H1 (cell line): ENCODE data around the gene FGF14. TPM values are rescaled to one million over a fixed set of nuclear protein-coding genes. Genes with fewer than 3 reads are reported as not detected.
A peak's percentile ranks its signal among the peaks of the same experiment; 100 is the strongest.

Experiments used
- CTCF ChIA-PET: fragments of 300-600 bp; sonication (Branson Sonifier 250); formaldehyde crosslinking; loops from one replicate; lab custom pipeline; 2021; ENCODE audit not compliant: partially characterized antibody; lab: Charles Lee
- POLR2A ChIA-PET: fragments of 300-600 bp; sonication (Branson Sonifier 250); formaldehyde crosslinking; loops from one replicate; lab custom pipeline; 2021; ENCODE audit warnings: inconsistent platforms; ENCODE audit not compliant: partially characterized antibody; lab: Charles Lee
- DNase-seq, 2 experiments: peaks; one replicate each; pipeline versions ENCODE4 v3.0.0 to v3.0.0-alpha.2; 2010 to 2022; ENCODE audit warnings: low spot score in 2 of 2, low read depth in 1 of 2, mixed read lengths in 1 of 2
- FAIRE-seq: peaks from 2 replicates; lab custom pipeline; 2011; peaks lifted over from hg19 to GRCh38; lab: Jason Lieb, UNC
- H2AFZ ChIP-seq: 2 replicates; pipeline ENCODE4 v1.8.1; 2012; ENCODE audit warnings: low read length, inconsistent platforms
- H2AK5ac ChIP-seq: 2 replicates; pipeline ENCODE4 v1.6.1; 2013; ENCODE audit warnings: low read depth, low read length
- H2BK120ac ChIP-seq: replicated peaks from 2 replicates; pipeline ENCODE3; 2013; ENCODE audit warnings: low read depth, low read length, inconsistent platforms
- H2BK12ac ChIP-seq: 2 replicates; pipeline ENCODE4 v1.6.1; 2013; ENCODE audit warnings: low read depth, low read length
- H2BK15ac ChIP-seq: 2 replicates; pipeline ENCODE4 v1.6.1; 2013; ENCODE audit warnings: low read length
- H2BK20ac ChIP-seq: 2 replicates; pipeline ENCODE4 v1.6.1; 2013; ENCODE audit warnings: low read length
- H2BK5ac ChIP-seq: 2 replicates; pipeline ENCODE4 v1.6.1; 2013; ENCODE audit warnings: low read depth, low read length
- H3K14ac ChIP-seq: 2 replicates; pipeline ENCODE4 v1.6.1; 2013; ENCODE audit warnings: inconsistent platforms; ENCODE audit not compliant: insufficient read length
- H3K18ac ChIP-seq: 2 replicates; pipeline ENCODE4 v1.6.1; 2013; ENCODE audit warnings: low read length; ENCODE audit errors: extremely low read depth
- H3K23ac ChIP-seq: 2 replicates; pipeline ENCODE4 v1.6.1; 2013; ENCODE audit warnings: inconsistent platforms; ENCODE audit not compliant: insufficient read length
- H3K23me2 ChIP-seq: 2 replicates; pipeline ENCODE4 v1.6.1; 2013; ENCODE audit warnings: low read depth, low read length
- H3K27ac ChIP-seq: 2 replicates; pipeline ENCODE4 v1.6.1; 2011; ENCODE audit warnings: low read depth, low read length, inconsistent platforms
- H3K27me3 ChIP-seq, 4 experiments: replicated peaks in 1 of 4; 1 replicate in 1 of 4; 2 replicates in 3 of 4; pipeline versions ENCODE4 v1.6.1 to v1.8.1; 2011 to 2013; ENCODE audit warnings: low read length in 3 of 4, mild to moderate bottlenecking in 3 of 4, inconsistent platforms in 2 of 4, mixed read lengths in 2 of 4, moderate library complexity in 1 of 4; ENCODE audit not compliant: control insufficient read depth in 3 of 4, insufficient read depth in 3 of 4; ENCODE audit errors: extremely low read depth in 1 of 4
- H3K36me3 ChIP-seq, 4 experiments: 2 replicates each; pipeline versions ENCODE4 v1.6.1 to v1.8.1; 2011 to 2013; ENCODE audit warnings: mild to moderate bottlenecking in 4 of 4, low read length in 3 of 4, moderate library complexity in 2 of 4, control low read depth in 1 of 4, inconsistent platforms in 1 of 4; ENCODE audit not compliant: insufficient read depth in 4 of 4, control insufficient read depth in 2 of 4
- H3K4ac ChIP-seq: replicated peaks from 2 replicates; pipeline ENCODE3; 2013; ENCODE audit warnings: low read length, low read depth, mixed read lengths, inconsistent platforms; ENCODE audit not compliant: insufficient read length
- H3K4me1 ChIP-seq, 4 experiments: replicated peaks in 1 of 4; 1 replicate in 1 of 4; 2 replicates in 3 of 4; pipeline versions ENCODE4 v1.6.1 to v1.8.1; 2011 to 2013; ENCODE audit warnings: low read length in 3 of 4, inconsistent platforms in 2 of 4, mixed read lengths in 1 of 4; ENCODE audit not compliant: insufficient read depth in 4 of 4, control insufficient read depth in 3 of 4
- H3K4me2 ChIP-seq, 2 experiments: 2 replicates each; pipeline versions ENCODE4 v1.6.1 to v1.8.1; 2011 to 2013; ENCODE audit warnings: low read depth in 2 of 2, low read length in 2 of 2, control low read depth in 1 of 2, inconsistent platforms in 1 of 2, mild to moderate bottlenecking in 1 of 2; ENCODE audit not compliant: insufficient read depth in 1 of 2
- H3K4me3 ChIP-seq, 4 experiments: fragments of 200-600, 300-600 bp in 1 of 4; sonication (generic), shearing (Covaris generic), sonication (Bioruptor Twin) in 1 of 4; 2 replicates each; pipeline versions ENCODE4 v1.5.1 to v1.8.1; 2011 to 2016; ENCODE audit warnings: low read length in 4 of 4, low read depth in 3 of 4, control low read depth in 2 of 4, inconsistent platforms in 2 of 4, mild to moderate bottlenecking in 2 of 4, mixed read lengths in 1 of 4, moderate library complexity in 1 of 4; ENCODE audit not compliant: insufficient read depth in 2 of 4; ENCODE audit errors: extremely low read depth in 1 of 4
- H3K56ac ChIP-seq: replicated peaks from 2 replicates; pipeline ENCODE3; 2013; ENCODE audit warnings: low read depth, mild to moderate bottlenecking, mixed read lengths, low read length, inconsistent platforms; ENCODE audit not compliant: insufficient read length
- H3K79me1 ChIP-seq: 2 replicates; pipeline ENCODE4 v1.6.1; 2013; ENCODE audit warnings: low read depth, low read length, control low read depth
- H3K79me2 ChIP-seq, 2 experiments: 2 replicates each; pipeline versions ENCODE4 v1.6.1 to v1.8.1; 2012 to 2013; ENCODE audit warnings: low read length in 2 of 2, mild to moderate bottlenecking in 2 of 2, inconsistent platforms in 1 of 2; ENCODE audit not compliant: insufficient read depth in 2 of 2, control insufficient read depth in 1 of 2
- H3K9ac ChIP-seq, 4 experiments: replicated peaks in 1 of 4; 1 replicate in 1 of 4; 2 replicates in 3 of 4; pipeline versions ENCODE4 v1.6.1 to v1.8.1; 2011 to 2013; ENCODE audit warnings: low read depth in 3 of 4, low read length in 3 of 4, control low read depth in 2 of 4, mild to moderate bottlenecking in 2 of 4, moderate library complexity in 2 of 4, inconsistent platforms in 1 of 4; ENCODE audit errors: extremely low read depth in 1 of 4
- H3K9me3 ChIP-seq, 2 experiments: 2 replicates each; pipeline versions ENCODE4 v1.6.1 to v1.8.1; 2012 to 2013; ENCODE audit warnings: mild to moderate bottlenecking in 2 of 2, moderate library complexity in 2 of 2, control low read depth in 1 of 2, inconsistent platforms in 1 of 2, low read depth in 1 of 2, low read length in 1 of 2, mixed read lengths in 1 of 2; ENCODE audit not compliant: insufficient read depth in 2 of 2
- H4K20me1 ChIP-seq, 2 experiments: replicated peaks in 1 of 2; 2 replicates each; pipeline versions ENCODE3 to v1.8.1; 2011 to 2013; ENCODE audit warnings: inconsistent platforms in 2 of 2, low read length in 2 of 2, mild to moderate bottlenecking in 1 of 2; ENCODE audit not compliant: insufficient read depth in 2 of 2, control insufficient read depth in 1 of 2
- H4K5ac ChIP-seq: 2 replicates; pipeline ENCODE4 v1.6.1; 2013; ENCODE audit warnings: low read length, low read depth, mixed read lengths, inconsistent platforms; ENCODE audit not compliant: insufficient read length
- H4K8ac ChIP-seq: 2 replicates; pipeline ENCODE4 v1.8.0; 2013; ENCODE audit warnings: mild to moderate bottlenecking, moderate library complexity, low read length, inconsistent platforms; ENCODE audit not compliant: insufficient read depth; ENCODE audit errors: extremely low read depth
- H4K91ac ChIP-seq: replicated peaks from 2 replicates; pipeline ENCODE3; 2013; ENCODE audit warnings: low read length, mixed read lengths, inconsistent platforms; ENCODE audit not compliant: insufficient read length
- ASH2L ChIP-seq: fragments of 200-600, 300-600 bp; sonication (generic); IDR thresholded peaks from one replicate; pipeline ENCODE4 v1.7.1; 2017; ENCODE audit warnings: low read length
- CTCF ChIP-seq, 3 experiments: IDR thresholded peaks; 1 replicate in 2 of 3; 2 replicates in 1 of 3; pipeline versions ENCODE4 v1.5.1 to v1.6.1; 2011; ENCODE audit warnings: low read length in 3 of 3, mild to moderate bottlenecking in 3 of 3, inconsistent platforms in 2 of 3, low read depth in 1 of 3, moderate library complexity in 1 of 3; ENCODE audit not compliant: insufficient read depth in 1 of 3; ENCODE audit errors: control extremely low read depth in 1 of 3
- HDAC6 ChIP-seq: IDR thresholded peaks from one replicate; pipeline ENCODE4 v1.7.1; 2012; ENCODE audit warnings: low read depth, mild to moderate bottlenecking, inconsistent platforms, low read length, moderate library complexity
- JUN ChIP-seq: IDR thresholded peaks from 2 replicates; pipeline ENCODE4 v1.6.1; 2011; ENCODE audit warnings: low read depth, mild to moderate bottlenecking, improper control_type of control experiment, low read length
- KDM1A ChIP-seq: fragments of 200-600, 300-600 bp; sonication (generic); IDR thresholded peaks from 2 replicates; pipeline ENCODE4 v1.7.1; 2016; ENCODE audit warnings: mild to moderate bottlenecking, low read length, borderline replicate concordance
- NANOG ChIP-seq: IDR thresholded peaks from 2 replicates; pipeline ENCODE4 v1.6.1; 2011; ENCODE audit warnings: low read length, low read depth, mild to moderate bottlenecking, inconsistent platforms; ENCODE audit not compliant: insufficient read depth, poor library complexity, severe bottlenecking
- POU5F1 ChIP-seq: IDR thresholded peaks from 2 replicates; pipeline ENCODE4 v1.6.1; 2011; ENCODE audit warnings: low read depth, mild to moderate bottlenecking, low read length, moderate library complexity
- RAD21 ChIP-seq, 2 experiments: IDR thresholded peaks in 1 of 2; conservative IDR thresholded peaks in 1 of 2; 2 replicates each; pipeline ENCODE4 v1.6.1; 2011; ENCODE audit warnings: low read depth in 2 of 2, low read length in 2 of 2, improper control_type of control experiment in 1 of 2, inconsistent platforms in 1 of 2, mild to moderate bottlenecking in 1 of 2, moderate library complexity in 1 of 2
- SRF ChIP-seq: IDR thresholded peaks from 2 replicates; pipeline ENCODE4 v1.6.1; 2011; ENCODE audit warnings: mild to moderate bottlenecking, low read depth, low read length, moderate library complexity
- SUZ12 ChIP-seq: fragments of 200-600 bp; sonication (generic); IDR thresholded peaks from 2 replicates; pipeline ENCODE4 v1.6.1; 2012; ENCODE audit warnings: mild to moderate bottlenecking, inconsistent platforms, low read length, moderate library complexity, mixed read lengths
- ZNF274 ChIP-seq: IDR thresholded peaks from 2 replicates; pipeline ENCODE4 v1.7.0; 2012; ENCODE audit warnings: low read length, borderline replicate concordance; ENCODE audit errors: extremely low read depth
- WGBS, 2 experiments: shearing (Covaris generic) in 1 of 2; methylation state at CpG; one replicate each; pipeline versions ENCODE4 v1.1.6 to v1.1.7; 2013 to 2015; ENCODE audit warnings: low lambda C conversion rate in 2 of 2, mixed read lengths in 2 of 2, inconsistent platforms in 1 of 2, low coverage in 1 of 2, missing lambda C conversion rate in 1 of 2; ENCODE audit not compliant: insufficient replicate concordance in 2 of 2, insufficient coverage in 1 of 2, insufficient read length in 1 of 2; ENCODE audit errors: extremely low coverage in 1 of 2, missing lambda C conversion rate in 1 of 2; 5-methylcytosine and 5-hydroxymethylcytosine counted together
- polyA plus RNA-seq, 7 experiments: library from polyadenylated mRNA; depleted of rRNA in 3 of 7; stranded (reverse) in 5 of 7; unstranded in 2 of 7; fragments of >200 nt in 5 of 7; fragments of 200-250 nt in 2 of 7; gene quantifications; 1 replicate in 5 of 7; 2 replicates in 1 of 7; 4 replicates in 1 of 7; pipeline versions ENCODE4 v1.2.1 to v1.2.3, GENCODE V29; 2011 to 2013; ENCODE audit warnings: missing spikeins in 2 of 7, mixed read lengths in 2 of 7
- total RNA-seq: library from RNA; stranded (reverse); fragmentation: NEBNext Ultra II Directional; extraction: Animal tissue kit (Norgen Biotek cat#: 25700); gene quantifications from 2 replicates; pipeline ENCODE4 v1.2.1, GENCODE V29; 2021

Gene FGF14
- total and polyA plus RNA-seq, 2 of the 8 experiments (the other 6 are each of a cell fraction or from before 2014, with no cell fraction given): 0.05 to 0.58 TPM

- Histone ChIP-seq H2BK12ac (no peak overlapping the region), H2AK5ac (no peak overlapping the region)
- peak; percentile 87 for FAIRE-seq
- no peak for TF ChIP-seq ASH2L
- no peak for TF ChIP-seq JUN
- no peak for TF ChIP-seq SRF
- TF ChIP-seq HDAC6: no peak
- no peak for TF ChIP-seq ZNF274
- TF ChIP-seq POU5F1: no peak
- peak; percentile 92 to 95 for TF ChIP-seq RAD21 (IDR thresholded peaks at IDR 0.05 in 1 of 2, conservative IDR thresholded peaks at IDR 0.05 in 1 of 2; ENCODE audit: low read depth in 2 of 2, low read length in 2 of 2)
- TF ChIP-seq SUZ12: no peak
- peak; percentile 55 to 94 (median 85) for TF ChIP-seq CTCF (IDR thresholded peaks at IDR 0.05; ENCODE audit: control extremely low read depth in 1 of 3, insufficient read depth in 1 of 3, low read depth in 1 of 3, low read length in 3 of 3)
- no peak for TF ChIP-seq KDM1A
- no peak for TF ChIP-seq NANOG
Observed at GRCh38 chr13:101785858-101786257, 616.0 kb downstream of the FGF14 start.

More at GRCh38 chr13:101785858-101786257, 616.0 kb downstream of the FGF14 start:
- H2BK20ac ChIP-seq: no peak overlapping the region
- no peak overlapping the region for H2BK5ac ChIP-seq
- no peaks in the 10 kb centered on the region for H3K23me2 ChIP-seq
- no peak overlapping the region for H3K4ac ChIP-seq
- no peak overlapping the region for H4K8ac ChIP-seq
- no peaks in the 10 kb centered on the region for H3K36me3 ChIP-seq
- H2AFZ ChIP-seq: no peak overlapping the region
- no peak overlapping the region for H2BK15ac ChIP-seq
- H4K20me1 ChIP-seq: no peaks in the 10 kb centered on the region
- H4K5ac ChIP-seq: no peak overlapping the region
- H3K27ac ChIP-seq: no peak overlapping the region
- 38% methylated on average over 1 of the region's 1 CpG; no CpG with 5 or more reads in 1 of the 2 experiments for WGBS, 2 experiments
- H3K79me2 ChIP-seq: no peaks in the 10 kb centered on the region
- no peaks in the 10 kb centered on the region for H3K79me1 ChIP-seq
- H4K91ac ChIP-seq: no peak overlapping the region
- H2BK120ac ChIP-seq: no peak overlapping the region
- no peak overlapping the region for H3K23ac ChIP-seq
- no peak overlapping the region for H3K9ac ChIP-seq
- H3K27me3 ChIP-seq: no peaks in the 10 kb centered on the region
- no peak overlapping the region for H3K4me2 ChIP-seq
- H3K56ac ChIP-seq: no peak overlapping the region
- no peaks in the 10 kb centered on the region; a peak in 1 of 7 replicates for H3K4me1 ChIP-seq
- ChIA-PET CTCF (interaction anchor here (0.6 to 4.4 kb wide), 18 partner anchors 10 to 641 kb away, joined by 3 to 44 read pairs (median 3); no protein-coding TSS in a partner anchor), POLR2A (no interaction called here)
- H3K4me3 ChIP-seq: no peak overlapping the region
- H3K14ac ChIP-seq: no peak overlapping the region
- no peaks in the 10 kb centered on the region for H3K9me3 ChIP-seq
- H3K18ac ChIP-seq: no peak overlapping the region
- peak; percentile 33 to 47 for DNase-seq
